NCI-H2107 treated with DMSO at 0.1 percent for 48 hours (cell line): ENCODE measurements around the gene SSR1.
"Not testable (repeated sequence)": the region's sequence is repeated elsewhere in the genome, so short reads cannot be mapped to it uniquely, and the experiment has no call there.

Experiments used
- DNase-seq: peaks from one replicate; lab custom pipeline; 2025; ENCODE audit not compliant: unreplicated experiment; lab: John Stamatoyannopoulos, UW

SSR1 gene

DNA sequence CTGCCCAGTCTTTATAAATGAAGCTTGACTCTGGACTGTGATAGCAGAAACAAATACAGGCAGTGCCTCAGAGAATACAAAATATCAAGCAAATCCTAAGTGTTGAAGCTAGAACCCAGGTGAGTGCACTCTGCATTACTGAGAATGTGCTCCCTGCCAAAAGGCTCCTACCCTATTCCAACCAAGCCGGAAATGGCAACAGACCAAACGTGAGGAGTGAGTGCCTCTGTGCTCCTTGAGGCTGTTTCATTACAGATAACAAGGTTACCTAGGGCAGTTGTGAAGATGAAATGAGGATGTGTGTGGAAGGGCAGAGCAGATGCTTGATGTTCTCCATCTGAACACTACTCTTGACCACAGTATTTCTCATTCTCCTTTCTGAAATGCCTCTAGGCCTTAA lies 29.3 kb downstream of the SSR1 start:
- no peak for DNase-seq

DNA sequence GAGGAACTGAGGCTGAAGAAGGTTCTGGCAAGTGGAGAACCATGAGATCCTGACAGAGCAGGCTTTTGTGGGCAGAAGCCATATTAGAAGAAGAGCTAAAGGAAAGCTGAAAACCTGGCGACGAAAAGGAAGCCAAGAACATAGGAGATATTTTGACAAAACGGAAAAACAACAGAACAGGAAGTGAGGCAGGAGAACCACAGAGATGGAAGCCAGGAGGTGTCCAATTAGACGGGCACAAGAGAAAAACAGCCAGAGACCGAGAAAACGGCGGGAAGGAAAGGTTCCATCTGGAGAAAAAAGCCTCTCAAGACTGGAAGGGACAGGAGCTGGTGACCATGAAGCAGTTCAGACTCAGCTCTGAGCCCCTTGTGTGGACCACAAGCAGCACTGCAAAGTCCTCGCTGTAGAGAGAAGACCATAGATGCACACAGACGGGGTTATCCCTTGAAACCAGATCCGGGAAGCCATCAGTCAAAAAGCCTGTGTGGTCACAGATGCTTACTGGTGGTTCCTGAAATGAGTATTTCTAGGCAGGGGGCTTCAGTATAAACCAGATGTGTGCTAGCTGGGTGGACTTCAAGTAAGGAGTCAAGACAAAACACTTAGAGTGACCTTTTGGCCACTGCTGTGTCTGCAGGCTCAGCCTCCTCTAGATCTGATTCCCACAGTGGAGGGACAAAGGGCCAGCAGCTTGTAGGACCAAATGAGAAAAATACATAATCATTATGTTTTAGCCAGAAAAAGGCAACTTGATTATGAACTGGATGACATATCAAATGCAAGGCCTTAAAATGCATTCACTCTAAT lies 30.7 kb downstream of the SSR1 start:
- DNase-seq, result no peak

DNA sequence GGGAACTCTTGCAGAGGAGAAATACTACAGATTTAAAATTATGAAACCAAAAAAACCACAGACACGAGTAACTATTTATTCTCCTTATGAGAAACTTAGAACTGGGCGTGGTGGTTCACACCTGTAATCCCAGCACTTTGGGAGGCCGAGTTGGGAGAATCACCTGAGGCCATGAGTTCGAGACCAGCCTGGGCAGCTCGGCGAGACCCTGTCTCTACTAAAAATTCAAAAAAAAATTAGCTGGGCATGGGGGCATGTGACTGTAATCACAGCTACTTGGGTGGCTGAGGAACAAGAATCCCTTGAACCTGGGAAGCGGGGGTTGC lies 36.8 kb downstream of the SSR1 start:
- no peak for DNase-seq

DNA sequence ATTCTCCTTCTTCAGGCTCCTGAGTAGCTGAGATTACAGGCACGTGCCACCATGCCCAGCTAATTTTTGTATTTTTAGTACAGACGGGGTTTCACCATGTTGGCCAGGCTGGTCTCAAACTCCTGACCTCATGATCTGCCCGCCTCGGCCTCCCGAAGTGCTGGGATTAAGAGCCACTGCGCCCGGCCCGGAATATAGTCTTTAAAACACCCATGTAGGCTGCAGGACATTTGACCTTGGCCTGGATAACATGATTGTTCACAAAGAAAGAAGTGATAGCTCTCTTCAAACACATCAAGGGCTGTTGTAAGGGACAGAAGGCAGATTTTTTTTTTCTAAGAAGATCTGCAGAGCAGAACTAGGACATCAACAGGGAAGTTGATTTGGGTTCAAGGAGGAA lies 38.5 kb downstream of the SSR1 start:
- DNase-seq, result not testable (repeated sequence)

DNA sequence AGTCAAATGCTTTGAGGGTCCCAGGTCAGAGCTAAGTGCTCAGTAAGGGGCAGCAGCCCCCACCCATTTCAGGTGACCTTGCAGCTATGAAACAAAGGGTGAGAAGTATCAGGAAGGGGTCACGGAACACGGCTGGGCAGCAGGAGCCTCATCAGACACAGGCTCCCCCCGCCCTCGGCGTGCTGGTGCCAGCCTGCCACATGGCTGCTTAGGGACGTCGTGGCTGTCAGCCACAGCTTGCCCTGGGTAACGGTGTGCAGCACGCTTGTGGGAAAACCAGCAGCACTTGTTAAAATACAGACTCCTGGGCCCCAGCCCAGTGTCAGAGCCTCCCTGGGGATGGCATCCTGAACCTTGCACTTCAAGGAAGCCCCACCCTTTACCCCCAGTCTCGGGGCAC lies 39.3 kb downstream of the SSR1 start:
- DNase-seq, result no peak

DNA sequence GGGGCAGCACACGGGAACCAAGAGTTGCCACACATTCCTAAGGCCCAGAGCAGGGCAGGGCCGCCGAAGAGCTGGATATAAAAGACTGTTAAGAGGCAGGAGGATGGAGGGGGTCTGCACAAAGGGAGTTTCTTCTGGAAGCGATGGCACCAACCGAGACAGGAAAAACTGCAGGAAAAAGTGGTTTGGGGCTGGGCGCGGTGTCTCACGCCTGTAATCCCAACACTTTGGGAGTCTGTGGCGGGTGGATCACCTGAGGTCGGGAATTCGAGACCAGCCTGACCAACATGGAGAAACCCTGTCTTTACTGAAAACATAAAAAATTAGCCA lies 41.8 kb downstream of the SSR1 start:
- DNase-seq, result no peak

DNA sequence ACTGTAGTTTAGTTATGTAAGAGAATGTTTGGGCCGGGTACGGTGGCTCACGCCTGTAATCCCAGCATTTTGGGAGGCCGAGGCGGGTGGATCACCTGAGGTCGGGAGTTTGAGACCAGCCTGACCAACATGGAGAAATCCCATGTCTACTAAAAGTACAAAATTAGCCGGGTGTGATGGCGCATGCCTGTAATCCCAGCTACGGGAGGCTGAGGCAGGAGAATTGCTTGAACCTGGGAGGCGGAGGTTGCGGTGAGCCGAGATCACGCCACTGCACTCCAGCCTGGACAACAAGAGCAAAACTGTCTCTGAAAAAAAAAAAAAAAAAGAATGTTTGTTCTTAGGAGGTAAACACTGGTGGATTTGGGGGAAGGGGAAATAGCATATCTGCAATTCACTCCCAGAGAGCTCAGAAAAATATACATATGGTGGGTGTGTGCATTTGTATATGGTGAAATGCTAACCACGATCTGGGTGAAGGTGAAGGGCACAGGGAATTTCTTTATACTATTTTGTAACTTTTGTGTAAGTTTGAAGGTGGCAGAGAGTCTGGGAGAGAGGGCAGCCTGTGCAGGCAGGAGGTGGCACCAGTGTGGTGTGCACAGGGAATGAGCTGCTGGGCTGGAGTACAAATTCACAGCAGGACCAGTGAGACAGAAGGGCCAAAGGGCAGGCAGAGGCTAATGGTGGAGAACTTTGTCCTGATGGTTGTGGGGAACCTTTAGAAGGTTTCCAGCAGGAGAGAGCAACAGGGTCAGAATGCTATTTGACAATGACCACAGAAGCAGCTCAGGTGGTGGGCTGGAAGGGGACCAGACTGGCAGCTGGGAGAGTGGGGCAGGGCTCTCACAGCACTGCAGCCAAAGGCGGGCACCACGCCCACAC lies 42.4 kb downstream of the SSR1 start:
- DNase-seq, result no peak

DNA sequence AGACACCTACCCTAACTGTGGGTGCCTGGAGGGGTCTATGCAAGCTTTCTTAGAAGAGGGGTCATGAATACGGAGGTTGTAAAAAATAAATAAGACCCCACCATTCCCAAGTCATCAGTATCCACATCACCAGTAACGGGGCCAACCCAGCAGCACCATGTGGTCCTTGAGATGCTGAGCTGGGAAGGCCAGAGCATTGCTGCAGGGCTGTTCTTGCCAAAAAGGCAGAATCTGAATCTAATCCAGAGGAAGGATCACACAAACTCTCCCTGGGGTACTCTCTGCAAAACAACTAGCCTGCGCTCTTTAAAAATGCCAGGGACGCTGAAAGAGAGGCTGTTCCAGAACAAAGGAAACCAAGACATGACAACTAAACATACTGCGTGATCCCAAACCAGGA lies 43.2 kb downstream of the SSR1 start:
- DNase-seq, result no peak

DNA sequence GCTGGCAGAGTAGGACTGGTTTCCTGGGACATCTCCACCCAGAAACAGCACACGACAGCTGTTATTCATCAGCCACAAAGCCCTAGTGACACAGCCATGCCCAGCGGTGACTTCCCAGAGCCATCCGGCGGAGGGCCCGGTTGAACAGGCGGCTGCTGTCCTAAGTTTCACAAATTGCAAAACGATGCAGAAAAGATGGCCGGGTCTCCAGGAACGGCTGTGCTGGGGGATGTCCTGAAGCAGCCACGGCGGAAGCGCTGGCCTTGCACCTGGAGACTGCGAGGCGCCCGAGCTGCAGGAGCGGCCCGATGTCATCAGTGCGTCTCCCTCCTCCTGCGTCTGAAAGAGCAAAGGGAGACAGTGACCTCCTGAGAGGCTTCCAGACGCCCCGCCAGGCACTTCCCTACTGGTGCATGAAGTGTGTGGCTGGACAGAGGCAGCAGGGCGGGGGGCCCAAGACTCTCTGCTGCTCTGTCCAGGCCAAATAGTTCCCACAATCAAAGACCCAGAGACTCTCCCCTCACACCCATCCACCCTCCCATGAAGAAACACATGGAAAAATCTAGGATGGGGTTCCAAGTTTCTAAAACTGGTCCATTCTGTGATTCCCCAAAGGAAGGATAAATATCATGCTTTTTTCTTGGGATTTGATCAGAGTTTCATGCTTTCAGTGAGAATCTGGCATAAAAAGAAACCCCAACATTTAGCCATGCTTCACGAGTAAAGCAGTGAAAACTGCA lies 44.0 kb downstream of the SSR1 start:
- no peak for DNase-seq

DNA sequence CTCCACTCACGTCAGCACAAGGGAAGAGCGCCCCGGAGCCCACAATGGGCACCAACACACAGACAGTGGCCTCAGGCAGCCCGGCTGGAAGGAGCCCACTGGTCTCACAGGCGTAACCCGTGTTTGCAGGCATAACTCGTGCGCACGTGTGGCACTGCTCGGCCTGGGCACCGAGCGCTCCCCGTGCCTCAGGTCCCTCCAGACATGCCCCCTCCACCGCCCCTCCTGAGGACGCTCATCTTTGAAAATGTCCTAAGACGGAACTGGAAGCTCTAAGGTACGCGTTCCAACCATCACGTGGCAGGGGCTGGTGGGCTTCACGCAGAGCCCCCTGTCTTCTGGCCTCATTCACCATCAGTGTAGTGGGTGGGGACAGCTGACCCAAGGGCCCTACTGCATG lies 44.6 kb downstream of the SSR1 start:
- no peak for DNase-seq

DNA sequence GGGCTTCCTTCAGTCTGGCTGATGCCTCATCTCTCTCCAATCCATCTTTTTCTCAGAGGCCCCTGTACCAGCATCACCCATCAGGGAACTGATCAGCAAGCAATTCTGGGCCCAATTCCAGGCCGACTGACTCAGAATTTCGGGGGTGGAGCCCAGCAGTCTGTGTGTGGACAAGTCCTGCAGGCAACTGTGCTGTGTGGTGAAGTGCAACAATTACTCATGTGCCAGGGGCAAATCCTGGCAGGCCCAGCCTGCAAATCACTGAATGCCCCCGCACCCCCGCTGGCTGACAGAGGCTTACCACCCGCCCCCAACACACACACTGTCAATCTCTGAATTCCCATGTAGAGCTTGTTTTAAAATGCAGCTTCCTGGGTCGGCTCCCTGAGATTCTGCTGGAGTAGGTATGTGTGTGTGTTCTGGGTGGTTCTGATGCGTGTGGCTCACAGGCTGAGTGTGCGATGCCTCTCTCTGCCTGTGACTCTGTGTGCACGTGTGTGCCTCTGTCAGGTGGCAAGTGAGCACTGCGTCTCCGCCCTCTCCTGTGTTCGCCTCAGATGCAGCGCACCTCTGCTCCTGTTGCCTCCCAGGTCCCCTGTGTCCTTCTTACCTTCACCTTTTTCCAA lies 45.4 kb downstream of the SSR1 start:
- DNase-seq, result no peak

DNA sequence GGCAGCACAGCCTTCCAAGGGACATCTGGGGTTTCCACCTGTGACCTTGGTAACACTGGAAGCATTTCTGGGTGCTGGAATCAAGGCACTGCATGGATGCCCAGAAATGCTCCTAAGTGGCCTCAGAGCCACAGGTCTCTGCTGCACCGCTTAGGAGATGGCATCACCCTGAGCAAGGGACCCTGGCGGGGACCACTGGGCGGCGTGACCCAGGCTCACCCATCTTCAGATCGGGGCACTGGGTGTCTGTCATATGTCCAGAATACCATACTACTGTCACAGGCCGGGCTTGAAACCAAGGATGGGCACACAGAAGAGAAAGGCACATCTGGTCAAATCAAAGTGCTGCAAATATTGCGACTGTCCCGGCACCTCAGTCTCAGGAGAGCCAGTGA lies 45.9 kb downstream of the SSR1 start:
- no peak for DNase-seq

DNA sequence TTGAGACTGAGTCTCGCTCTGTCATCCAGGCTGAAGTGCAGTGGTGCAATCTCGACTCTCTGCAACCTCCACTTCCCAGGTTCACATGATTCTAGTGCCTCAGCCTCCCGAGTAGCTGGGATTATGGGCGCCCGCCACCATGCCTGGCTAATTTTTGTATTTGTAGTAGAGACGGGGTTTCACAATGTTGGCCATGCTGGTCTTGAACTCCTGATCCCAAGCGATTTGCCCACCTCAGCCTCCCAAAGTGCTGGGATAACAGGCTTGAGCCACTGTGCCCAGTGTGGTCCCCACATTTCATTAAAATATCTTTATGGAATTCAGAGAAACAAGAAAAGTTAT lies 47.6 kb downstream of the SSR1 start:
- not testable (repeated sequence) for DNase-seq

DNA sequence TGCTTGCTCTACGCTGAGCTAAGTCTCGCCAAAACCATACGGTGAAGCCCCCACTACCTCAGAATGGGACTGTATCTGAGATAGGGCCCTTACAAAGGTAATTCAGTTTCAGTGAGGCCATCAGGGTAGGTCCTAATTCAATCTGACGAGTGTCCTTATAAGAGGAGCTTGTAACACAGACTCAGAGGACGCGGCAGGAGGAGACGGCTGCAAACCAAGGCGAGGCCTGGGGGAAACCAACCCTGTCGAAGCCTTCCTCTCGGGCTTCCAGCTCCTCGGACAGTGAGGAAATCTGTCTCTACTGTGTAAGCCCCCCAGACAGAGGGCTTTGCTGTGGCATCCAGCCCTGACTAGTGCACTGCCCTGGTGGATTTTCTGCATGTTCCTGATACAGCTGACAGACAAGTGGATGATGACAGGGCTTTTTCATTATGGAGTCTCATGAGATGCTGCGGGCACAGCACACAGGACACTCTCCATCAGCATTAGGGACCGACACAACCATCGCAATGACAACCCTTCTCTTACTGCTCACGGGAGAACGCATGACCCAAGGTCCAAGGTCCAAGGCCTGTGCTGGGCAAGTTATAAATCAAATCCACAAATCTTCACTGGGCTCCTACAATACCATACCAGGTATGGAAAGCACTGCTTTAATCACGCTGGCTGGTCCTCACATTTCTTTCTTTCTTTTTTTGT lies 48.2 kb downstream of the SSR1 start:
- DNase-seq, result no peak

DNA sequence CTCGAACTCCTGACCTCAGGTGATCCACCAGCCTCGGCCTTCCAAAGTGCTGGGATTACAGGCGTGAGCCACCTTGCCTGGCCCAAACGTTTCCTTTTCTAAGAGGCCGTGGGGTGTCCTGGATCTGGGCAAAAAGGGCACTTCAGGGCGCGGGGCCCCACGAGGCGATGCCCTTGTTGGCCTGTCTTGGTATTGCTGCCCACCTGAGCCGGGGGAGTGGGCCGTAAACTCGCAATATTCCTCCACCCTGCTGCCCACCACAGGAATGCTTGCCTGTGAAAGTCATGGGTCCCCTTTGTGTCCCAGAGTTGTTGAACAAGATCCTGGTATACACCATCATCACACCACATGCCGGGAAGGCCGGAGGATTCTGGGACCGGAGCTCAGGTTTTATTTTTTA lies 49.0 kb downstream of the SSR1 start:
- DNase-seq, result no peak

DNA sequence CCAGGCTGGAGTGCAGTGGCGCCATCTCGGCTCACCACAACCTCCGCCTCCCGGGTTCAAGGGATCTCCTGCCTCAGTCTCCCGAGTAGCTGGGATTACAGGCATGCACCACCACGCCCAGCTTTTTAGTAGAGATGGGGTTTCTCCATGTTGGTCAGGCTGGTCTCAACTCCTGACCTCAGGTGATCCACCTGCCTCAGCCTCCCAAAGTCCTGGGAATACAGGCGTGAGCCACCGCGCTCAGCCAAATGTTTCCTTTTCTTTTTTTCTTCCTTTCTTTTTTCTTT lies 49.5 kb downstream of the SSR1 start:
- not testable (repeated sequence) for DNase-seq

DNA sequence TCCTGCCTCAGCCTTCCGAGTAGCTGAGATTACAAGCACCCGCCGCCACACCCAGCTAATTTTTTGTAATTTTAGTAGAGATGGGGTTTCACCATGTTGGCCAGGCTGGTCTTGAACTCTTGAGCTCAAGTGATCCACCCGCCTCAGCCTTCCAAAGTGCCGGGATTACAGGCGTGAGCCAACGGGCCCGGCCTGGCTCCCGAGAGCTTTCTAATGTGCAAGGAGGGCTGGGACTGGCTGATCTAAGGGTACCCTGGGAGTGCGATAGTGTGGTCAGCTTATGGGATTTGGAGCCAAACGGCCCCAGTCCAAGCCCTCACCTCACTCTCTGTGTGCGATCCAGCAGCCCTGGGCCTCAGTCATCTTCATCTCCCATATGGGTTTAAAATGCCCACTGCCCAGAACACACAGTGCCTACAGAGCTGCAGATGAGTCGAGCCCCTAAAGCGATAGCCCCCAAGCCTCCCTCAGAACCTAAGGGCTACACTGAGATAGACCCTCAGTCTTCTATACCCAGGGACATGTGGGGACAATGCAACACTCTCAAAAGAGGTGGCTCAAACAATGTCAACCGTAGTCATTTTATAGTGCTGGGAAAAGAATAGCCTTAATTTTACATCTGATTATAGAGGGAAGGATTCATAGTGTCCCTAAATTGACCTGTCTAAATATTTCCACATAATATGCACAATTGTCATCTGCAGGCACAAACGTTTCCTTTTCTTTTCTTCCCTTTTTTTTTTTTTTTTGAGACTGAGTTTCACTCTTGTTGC lies 50.1 kb downstream of the SSR1 start:
- no peak for DNase-seq

DNA sequence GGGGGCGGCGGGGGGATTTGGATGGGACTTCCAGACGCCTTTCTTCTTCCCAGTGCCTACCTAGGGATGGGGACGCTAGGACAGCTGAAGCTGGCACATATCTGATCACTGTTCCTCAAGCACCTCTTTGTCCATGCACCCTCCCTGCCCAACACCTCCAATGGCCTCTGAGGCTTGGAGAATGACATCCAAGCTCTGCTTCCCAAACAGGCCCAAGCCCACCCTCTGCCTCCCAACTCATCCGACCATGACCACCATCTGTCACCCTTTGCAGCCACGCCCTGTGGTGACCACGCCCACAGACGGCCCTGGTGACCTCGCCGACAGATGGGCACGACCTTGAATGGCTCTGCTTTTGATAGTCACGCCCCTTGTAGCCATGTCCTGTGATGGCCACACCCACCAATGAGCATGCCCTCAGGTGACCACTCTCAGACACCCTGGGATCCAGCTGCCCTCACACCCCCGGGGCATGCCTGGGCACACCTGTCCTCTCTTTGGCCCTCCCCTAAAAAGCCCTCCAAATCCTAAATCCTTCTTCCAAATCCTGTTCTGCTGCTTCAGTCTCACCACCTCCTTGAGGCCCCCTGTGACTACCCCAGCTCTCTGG lies 51.0 kb downstream of the SSR1 start:
- no peak for DNase-seq

DNA sequence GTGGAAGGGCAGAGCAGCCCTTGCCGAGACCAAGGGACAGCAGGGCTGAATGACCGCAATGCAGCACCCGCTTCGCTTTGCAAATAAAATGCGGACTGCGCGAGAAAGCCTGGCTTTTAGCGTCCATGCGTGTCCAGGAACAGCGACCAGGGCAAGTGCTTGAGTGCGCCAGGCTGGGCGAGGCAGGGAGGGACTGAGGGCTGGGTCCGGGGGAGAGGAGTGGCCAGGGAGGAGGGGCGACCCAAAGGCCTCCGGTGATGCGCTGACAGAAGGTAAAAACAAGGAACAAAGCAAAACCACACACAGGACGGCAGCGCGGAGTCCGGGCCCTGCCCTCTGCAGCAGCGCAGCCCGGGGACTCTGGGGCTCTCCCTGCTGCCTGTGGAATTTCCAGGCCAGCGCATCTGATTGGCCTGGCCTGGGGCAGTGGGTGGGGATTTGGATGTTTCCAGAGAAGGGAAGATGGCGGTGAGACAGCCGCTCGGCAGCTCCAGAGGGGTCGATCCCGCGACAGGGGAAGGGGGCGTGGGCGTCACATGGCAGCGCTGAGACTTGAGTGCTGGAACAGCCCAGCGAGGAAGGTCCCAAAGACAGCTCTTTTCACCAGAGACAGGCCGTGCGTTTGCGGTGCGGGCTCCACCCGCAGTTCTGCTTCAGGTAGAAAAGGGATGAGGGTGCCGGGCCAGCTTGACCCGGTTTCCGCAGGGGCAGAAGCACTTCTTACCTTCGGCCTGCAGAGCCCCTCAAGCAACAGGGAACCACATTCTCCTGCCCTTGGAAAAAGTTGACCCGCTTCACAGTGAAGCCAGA lies 51.8 kb downstream of the SSR1 start:
- DNase-seq, result peak; percentile 19
